ENCODE data around the gene IGF2BP1. TPM values are rescaled to one million over a fixed set of nuclear protein-coding genes. Genes with fewer than 3 reads are reported as not detected.
"Not testable (repeated sequence)": the region's sequence is repeated elsewhere in the genome, so short reads cannot be mapped to it uniquely, and the experiment has no call there.

IGF2BP1 gene
- total RNA-seq, 1 donor: 2.6 TPM

GRCh38 chr17:49001671-49002070 lies 4.5 kb downstream of the IGF2BP1 start:
- H3K4me3 ChIP-seq (ENCODE audit: low read depth, low read length): peak overlapping the region; percentile 85
- TF ChIP-seq, protein P1, sequence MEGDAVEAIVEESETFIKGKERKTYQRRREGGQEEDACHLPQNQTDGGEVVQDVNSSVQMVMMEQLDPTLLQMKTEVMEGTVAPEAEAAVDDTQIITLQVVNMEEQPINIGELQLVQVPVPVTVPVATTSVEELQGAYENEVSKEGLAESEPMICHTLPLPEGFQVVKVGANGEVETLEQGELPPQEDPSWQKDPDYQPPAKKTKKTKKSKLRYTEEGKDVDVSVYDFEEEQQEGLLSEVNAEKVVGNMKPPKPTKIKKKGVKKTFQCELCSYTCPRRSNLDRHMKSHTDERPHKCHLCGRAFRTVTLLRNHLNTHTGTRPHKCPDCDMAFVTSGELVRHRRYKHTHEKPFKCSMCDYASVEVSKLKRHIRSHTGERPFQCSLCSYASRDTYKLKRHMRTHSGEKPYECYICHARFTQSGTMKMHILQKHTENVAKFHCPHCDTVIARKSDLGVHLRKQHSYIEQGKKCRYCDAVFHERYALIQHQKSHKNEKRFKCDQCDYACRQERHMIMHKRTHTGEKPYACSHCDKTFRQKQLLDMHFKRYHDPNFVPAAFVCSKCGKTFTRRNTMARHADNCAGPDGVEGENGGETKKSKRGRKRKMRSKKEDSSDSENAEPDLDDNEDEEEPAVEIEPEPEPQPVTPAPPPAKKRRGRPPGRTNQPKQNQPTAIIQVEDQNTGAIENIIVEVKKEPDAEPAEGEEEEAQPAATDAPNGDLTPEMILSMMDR (IDR thresholded peaks at IDR 0.05; ENCODE audit: insufficient read depth, low read depth, low read length): no peak
- no peak for DNase-seq (ENCODE audit: low read depth)

- no peak for DNase-seq (ENCODE audit: low read depth)
- H3K4me3 ChIP-seq (ENCODE audit: low read depth, low read length): peak overlapping the region; percentile 3
- TF ChIP-seq, protein P1 (IDR thresholded peaks at IDR 0.05; ENCODE audit: insufficient read depth, low read depth, low read length): no peak
Observed at GRCh38 chr17:49002331-49002730, 5.1 kb downstream of the IGF2BP1 start.

GRCh38 chr17:49002766-49003165 lies 5.6 kb downstream of the IGF2BP1 start:
- DNase-seq (ENCODE audit: low read depth): no peak
- TF ChIP-seq, protein P1 (IDR thresholded peaks at IDR 0.05; ENCODE audit: insufficient read depth, low read depth, low read length): no peak
- H3K4me3 ChIP-seq (ENCODE audit: low read depth, low read length): no peak overlapping the region

GRCh38 chr17:49003557-49004511 lies 6.6 kb downstream of the IGF2BP1 start:
- peak overlapping the region; percentile 64 for H3K4me3 ChIP-seq (ENCODE audit: low read depth, low read length)
- TF ChIP-seq, protein P1 (IDR thresholded peaks at IDR 0.05; ENCODE audit: insufficient read depth, low read depth, low read length): no peak
- peak; percentile 54 for DNase-seq (ENCODE audit: low read depth)

- TF ChIP-seq, protein P1 (IDR thresholded peaks at IDR 0.05; ENCODE audit: insufficient read depth, low read depth, low read length): no peak
- no peak for DNase-seq (ENCODE audit: low read depth)
- no peak overlapping the region for H3K4me3 ChIP-seq (ENCODE audit: low read depth, low read length)
Observed at GRCh38 chr17:49005140-49005539, 8.0 kb downstream of the IGF2BP1 start.

- not testable (repeated sequence) for DNase-seq (ENCODE audit: low read depth); H3K4me3 ChIP-seq (ENCODE audit: low read depth, low read length)
Observed at GRCh38 chr17:49008908-49009307, 11.7 kb downstream of the IGF2BP1 start.

- no peak for DNase-seq (ENCODE audit: low read depth)
- no peak overlapping the region for H3K4me3 ChIP-seq (ENCODE audit: low read depth, low read length)
- TF ChIP-seq, protein P1 (IDR thresholded peaks at IDR 0.05; ENCODE audit: insufficient read depth, low read depth, low read length): no peak
Observed at GRCh38 chr17:49012769-49013255, 15.6 kb downstream of the IGF2BP1 start.
